NT2/D1 (cell line): ENCODE data around the gene MAP1LC3B2.

Source experiments
- DNase-seq: peaks from one replicate; pipeline ENCODE4 v3.0.0-alpha.2; 2011; ENCODE audit warnings: low read depth, low spot score
- H3K27me3 ChIP-seq: 2 replicates; pipeline ENCODE4 v1.6.0; 2011; ENCODE audit warnings: mild to moderate bottlenecking; ENCODE audit not compliant: insufficient read length, insufficient read depth
- H3K36me3 ChIP-seq: 2 replicates; pipeline ENCODE4 v1.6.1; 2011; ENCODE audit warnings: mild to moderate bottlenecking, low read length, mixed read lengths; ENCODE audit not compliant: insufficient read depth, insufficient read length
- H3K4me1 ChIP-seq: 2 replicates; pipeline ENCODE4 v1.5.1; 2011; ENCODE audit not compliant: insufficient read depth, insufficient read length
- H3K4me3 ChIP-seq: 2 replicates; pipeline ENCODE4 v1.5.1; 2011; ENCODE audit warnings: low read depth; ENCODE audit not compliant: insufficient read length
- H3K9ac ChIP-seq: 2 replicates; pipeline ENCODE4 v1.6.0; 2011; ENCODE audit warnings: low read depth; ENCODE audit not compliant: insufficient read length
- H3K9me3 ChIP-seq: 2 replicates; pipeline ENCODE4 v1.5.1; 2011; ENCODE audit warnings: mild to moderate bottlenecking, low read length; ENCODE audit not compliant: insufficient read depth
- SUZ12 ChIP-seq: IDR thresholded peaks from 2 replicates; pipeline ENCODE4 v1.6.1; 2011; ENCODE audit not compliant: insufficient read length, insufficient read depth; ENCODE audit errors: extremely low read depth
- YY1 ChIP-seq: IDR thresholded peaks from 2 replicates; pipeline ENCODE4 v1.6.1; 2011; ENCODE audit not compliant: insufficient read length, insufficient read depth
- ZNF274 ChIP-seq: IDR thresholded peaks from 2 replicates; pipeline ENCODE4 v1.6.1; 2011; ENCODE audit warnings: mild to moderate bottlenecking, low read depth, low read length

Gene MAP1LC3B2

GRCh38 chr12:116598311-116599284 is 39.4 kb downstream of the MAP1LC3B2 start:
- peaks cover 6% of the 10 kb centered on the region for H3K4me1 ChIP-seq
- H3K27me3 ChIP-seq, result no peaks in the 10 kb centered on the region
- no peak overlapping the region for H3K4me3 ChIP-seq
- no peak overlapping the region for H3K9ac ChIP-seq
- no peaks in the 10 kb centered on the region for H3K9me3 ChIP-seq
- no peaks in the 10 kb centered on the region for H3K36me3 ChIP-seq
- TF ChIP-seq YY1 (no peak), SUZ12 (no peak), ZNF274 (no peak)
- DNase-seq, result no peak

- DNase-seq, result peak; percentile 42
- Histone ChIP-seq H3K9me3 (no peaks in the 10 kb centered on the region), H3K4me1 (peaks cover 6% of the 10 kb centered on the region), H3K9ac (peak overlapping the region; percentile 52), H3K36me3 (no peaks in the 10 kb centered on the region), H3K4me3 (no peak overlapping the region), H3K27me3 (no peaks in the 10 kb centered on the region)
- TF ChIP-seq SUZ12 (no peak), YY1 (no peak), ZNF274 (no peak)
Observed at GRCh38 chr12:116599285-116600136, 40.3 kb downstream of the MAP1LC3B2 start.

GRCh38 chr12:116600959-116601918 is 42.1 kb downstream of the MAP1LC3B2 start:
- Histone ChIP-seq H3K9ac (no peak overlapping the region), H3K4me3 (no peak overlapping the region), H3K27me3 (no peaks in the 10 kb centered on the region), H3K9me3 (no peaks in the 10 kb centered on the region), H3K4me1 (peaks cover 10% of the 10 kb centered on the region), H3K36me3 (no peaks in the 10 kb centered on the region)
- no peak for DNase-seq
- TF ChIP-seq ZNF274, result no peak
- no peak for TF ChIP-seq SUZ12
- TF ChIP-seq YY1, result no peak

GRCh38 chr12:116601933-116602810 is 43.0 kb downstream of the MAP1LC3B2 start:
- Histone ChIP-seq H3K36me3 (no peaks in the 10 kb centered on the region), H3K4me1 (peaks cover 10% of the 10 kb centered on the region), H3K9me3 (no peaks in the 10 kb centered on the region), H3K4me3 (no peak overlapping the region), H3K27me3 (no peaks in the 10 kb centered on the region), H3K9ac (no peak overlapping the region)
- TF ChIP-seq YY1, result no peak
- TF ChIP-seq ZNF274, result no peak
- TF ChIP-seq SUZ12, result no peak
- DNase-seq, result no peak

GRCh38 chr12:116603546-116604177 is 44.5 kb downstream of the MAP1LC3B2 start:
- Histone ChIP-seq H3K36me3 (no peaks in the 10 kb centered on the region), H3K9ac (no peak overlapping the region), H3K4me1 (peaks cover 10% of the 10 kb centered on the region), H3K4me3 (no peak overlapping the region), H3K27me3 (no peaks in the 10 kb centered on the region), H3K9me3 (no peaks in the 10 kb centered on the region)
- peak; percentile 36 for DNase-seq
- TF ChIP-seq YY1 (no peak), SUZ12 (no peak), ZNF274 (no peak)
